NCI-H1436 treated with DMSO at 0.1 percent for 48 hours (cell line): ENCODE measurements around the gene DGKD.
"Not testable (repeated sequence)": the region's sequence is repeated elsewhere in the genome, so short reads cannot be mapped to it uniquely, and the experiment has no call there.

Source experiments
- DNase-seq: peaks from one replicate; lab custom pipeline; 2025; lab: John Stamatoyannopoulos, UW

DGKD gene

GRCh38 chr2:233360771-233361176, 6.5 kb downstream of the DGKD start:
- no peak for DNase-seq

- no peak for DNase-seq
Measured at GRCh38 chr2:233361297-233361696, 7.0 kb downstream of the DGKD start.

- DNase-seq, result no peak
Measured at GRCh38 chr2:233362742-233363141, 8.4 kb downstream of the DGKD start.

- no peak for DNase-seq
Measured at GRCh38 chr2:233363744-233364235, 9.5 kb downstream of the DGKD start.

- DNase-seq, result no peak
Measured at GRCh38 chr2:233365861-233366520, 11.7 kb downstream of the DGKD start.

GRCh38 chr2:233367586-233367985, 13.3 kb downstream of the DGKD start:
- no peak for DNase-seq

- no peak for DNase-seq
Measured at GRCh38 chr2:233368756-233369155, 14.5 kb downstream of the DGKD start.

- DNase-seq, result no peak
Measured at GRCh38 chr2:233369462-233369861, 15.2 kb downstream of the DGKD start.

- no peak for DNase-seq
Measured at GRCh38 chr2:233369897-233370685, 15.8 kb downstream of the DGKD start.

GRCh38 chr2:233371641-233372040, 17.3 kb downstream of the DGKD start:
- DNase-seq, result no peak

- no peak for DNase-seq
Measured at GRCh38 chr2:233372855-233373254, 18.6 kb downstream of the DGKD start.

GRCh38 chr2:233373316-233373715, 19.0 kb downstream of the DGKD start:
- no peak for DNase-seq

GRCh38 chr2:233374776-233375175, 20.5 kb downstream of the DGKD start:
- not testable (repeated sequence) for DNase-seq

GRCh38 chr2:233375490-233376314, 21.4 kb downstream of the DGKD start:
- no peak for DNase-seq

GRCh38 chr2:233379034-233379433, 24.7 kb downstream of the DGKD start:
- DNase-seq, result no peak

GRCh38 chr2:233379441-233379840, 25.1 kb downstream of the DGKD start:
- DNase-seq, result no peak

- no peak for DNase-seq
Measured at GRCh38 chr2:233380132-233380895, 26.0 kb downstream of the DGKD start.

- no peak for DNase-seq
Measured at GRCh38 chr2:233380995-233381637, 26.8 kb downstream of the DGKD start.

- DNase-seq, result no peak
Measured at GRCh38 chr2:233381638-233381995, 27.3 kb downstream of the DGKD start.

- no peak for DNase-seq
Measured at GRCh38 chr2:233384015-233384414, 29.7 kb downstream of the DGKD start.

GRCh38 chr2:233384811-233385488, 30.7 kb downstream of the DGKD start:
- no peak for DNase-seq
